ENCODE measurements around the gene ELSPBP1.
"Not testable (repeated sequence)": the region's sequence is repeated elsewhere in the genome, so short reads cannot be mapped to it uniquely, and the experiment has no call there.

Gene ELSPBP1

DNA sequence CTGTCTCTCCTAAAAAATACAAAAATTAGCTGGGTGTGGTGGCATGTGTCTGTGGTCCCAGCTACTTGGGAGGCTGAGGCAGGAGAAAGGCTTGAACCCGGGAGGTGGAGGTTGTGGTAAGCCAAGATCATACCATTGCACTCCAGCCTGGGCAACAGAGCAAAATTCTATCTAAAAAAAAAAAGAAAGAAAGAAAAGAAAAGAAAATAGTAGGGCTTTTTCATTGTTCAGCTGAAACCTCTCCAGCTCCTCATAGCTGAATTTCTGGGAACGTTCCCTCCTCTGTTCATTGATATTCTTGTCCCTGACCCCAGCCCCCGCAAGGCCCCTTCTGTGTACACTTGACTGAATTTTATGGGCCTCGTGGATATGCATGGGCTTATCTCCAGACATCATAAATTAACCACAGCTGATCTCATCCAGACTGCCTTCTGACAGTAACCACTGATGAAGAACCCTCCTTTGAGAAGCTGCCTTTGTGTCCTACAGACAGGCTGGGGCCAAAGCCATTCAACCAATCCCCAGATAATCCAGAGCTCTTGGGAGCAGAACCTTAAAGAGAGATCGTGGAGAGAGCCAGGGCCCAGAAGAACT is at the start of gene ELSPBP1:
Gene ELSPBP1, plus strand, starts transcription at position 424 of the 594 bp plus-strand sequence. CDS start 14,036 bp downstream, outside the sequence.
- no peak for DNase-seq

DNA sequence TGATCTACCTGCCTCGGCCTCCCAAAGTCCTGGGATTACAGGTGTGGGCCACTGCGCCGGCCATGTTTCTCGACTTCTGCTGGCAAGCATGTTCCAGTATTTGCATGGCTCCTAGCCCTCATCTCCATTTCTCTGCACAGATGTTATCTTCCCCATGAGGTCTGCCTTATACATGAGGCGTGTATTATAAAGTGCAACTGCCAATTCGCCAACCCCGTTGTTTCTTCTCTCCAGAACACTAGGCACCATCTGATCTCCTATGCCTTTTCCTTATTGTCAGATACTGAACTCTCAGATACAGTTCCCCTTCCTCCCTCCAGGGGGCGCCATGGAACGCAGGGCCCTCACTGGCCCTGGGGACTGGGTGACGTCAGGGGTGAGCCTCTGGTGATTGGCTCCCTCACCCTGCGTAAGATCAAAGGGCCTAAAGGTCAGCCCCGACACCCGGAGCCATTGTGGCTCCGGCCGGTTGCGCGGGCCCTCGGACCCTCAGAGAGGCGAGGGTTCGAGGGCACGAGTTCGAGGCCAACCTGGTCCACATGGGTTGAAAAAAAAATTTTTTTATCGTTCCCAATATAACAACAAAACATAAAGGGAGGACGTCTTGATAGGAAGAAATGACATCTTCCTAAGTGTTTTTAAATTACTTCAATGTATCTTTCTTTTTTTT is 44.4 kb upstream of the ELSPBP1 start:
- not testable (repeated sequence) for DNase-seq

GRCh38 chr19:47952132-47952531 is 42.3 kb upstream of the ELSPBP1 start:
- DNase-seq: not testable (repeated sequence)

GRCh38 chr19:47955936-47956335 is 38.5 kb upstream of the ELSPBP1 start:
- DNase-seq: not testable (repeated sequence)

GRCh38 chr19:47973529-47973928 is 20.9 kb upstream of the ELSPBP1 start:
- no peak for DNase-seq

DNA sequence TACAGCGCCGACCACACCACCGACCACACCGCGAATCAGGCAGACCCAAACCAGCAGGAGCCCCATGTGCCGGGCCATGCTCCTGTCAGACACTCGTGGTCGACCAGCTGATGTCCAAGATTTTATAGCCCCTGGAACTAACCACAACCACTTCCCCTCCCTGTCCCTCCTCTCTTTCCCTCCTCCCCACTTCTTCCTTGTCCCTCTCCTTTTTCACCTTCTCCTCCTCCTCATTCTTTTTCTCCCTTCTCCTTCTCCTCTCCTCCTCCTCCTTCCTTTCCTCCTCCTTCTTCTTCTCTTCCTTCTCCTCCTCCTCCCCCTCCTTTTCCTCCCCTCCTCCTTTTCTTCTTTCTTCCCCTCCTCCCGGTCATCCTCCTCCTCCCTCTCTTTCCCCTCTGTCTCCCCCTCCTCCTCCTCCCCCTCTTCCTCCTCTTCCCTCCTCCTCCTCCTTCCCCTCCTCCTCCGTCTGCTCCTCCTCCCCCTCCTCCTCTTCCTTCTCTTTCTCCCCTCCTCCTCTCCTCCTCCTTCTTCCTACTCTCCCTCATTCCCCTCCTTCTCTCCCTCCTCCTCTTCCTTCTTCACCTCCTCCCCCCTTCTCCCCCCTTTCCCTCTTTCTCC is 3.1 kb upstream of the ELSPBP1 start:
- DNase-seq: no peak

DNA sequence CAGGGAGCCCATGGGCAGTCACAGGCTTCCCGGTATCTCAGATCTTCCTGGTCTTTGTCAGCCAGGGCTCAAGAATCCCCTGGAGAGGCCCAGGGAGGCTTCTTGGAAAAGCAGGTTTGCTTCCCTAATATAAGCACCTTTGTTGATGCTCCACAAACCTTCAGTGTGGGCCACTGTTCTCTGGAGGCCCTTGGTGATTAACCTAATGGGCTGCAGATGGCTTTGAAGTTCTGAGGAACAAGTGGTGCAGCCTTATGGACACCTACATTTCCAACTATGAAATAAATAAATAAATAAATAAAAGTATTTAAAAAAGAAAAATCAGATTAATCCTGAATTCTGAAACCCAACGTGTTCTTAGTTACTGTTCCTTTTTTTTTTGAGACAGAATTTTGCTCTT is 2.4 kb upstream of the ELSPBP1 start, which contains the start of gene BSPH1:
Gene BSPH1, minus strand, starts transcription at position 101 of the 400 bp plus-strand sequence. Its CDS starts 89 bp downstream, at position 12.
- no peak for DNase-seq

GRCh38 chr19:47996230-47996727 is 1.8 kb downstream of the ELSPBP1 start:
- no peak for DNase-seq

DNA sequence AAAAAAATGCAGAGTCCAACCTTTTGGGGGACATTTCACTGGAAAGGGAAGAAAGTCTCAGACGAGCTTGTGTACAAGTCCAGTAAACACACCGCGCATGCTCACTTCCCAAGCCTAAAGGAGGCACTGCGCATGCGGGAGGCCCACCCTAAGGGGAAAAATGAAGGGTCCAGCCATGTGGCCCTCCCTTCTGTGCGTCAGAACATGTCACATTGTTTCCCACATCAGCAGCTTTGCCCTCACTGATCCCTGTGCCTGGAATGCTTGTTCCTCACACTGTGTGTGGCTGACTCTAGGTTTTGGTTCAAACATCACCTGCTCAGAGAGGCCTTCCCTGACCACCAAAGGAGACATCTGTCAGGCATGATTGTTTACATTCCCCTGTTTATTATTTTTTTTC is 4.4 kb downstream of the ELSPBP1 start:
- no peak for DNase-seq

DNA sequence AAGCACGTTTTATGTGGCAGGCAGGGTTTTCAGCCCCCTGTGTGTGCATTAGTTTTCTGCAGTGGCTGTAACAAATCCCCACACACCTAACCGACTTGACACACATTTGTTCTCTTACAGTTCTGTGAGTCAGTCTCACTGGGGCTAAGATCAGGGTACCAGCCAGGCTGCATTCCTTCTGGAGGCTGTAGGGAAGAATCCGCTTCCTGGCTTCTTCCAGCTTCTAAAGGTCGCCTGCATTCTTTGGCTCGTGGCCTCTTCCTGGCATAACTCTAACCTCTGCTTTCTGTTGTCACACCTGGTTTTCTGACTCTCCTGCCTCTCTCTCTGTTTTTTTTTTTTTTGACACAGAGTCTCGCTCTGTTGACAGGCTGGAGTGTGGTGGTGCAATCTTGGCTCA is 6.4 kb downstream of the ELSPBP1 start:
- no peak for DNase-seq

- no peak for DNase-seq
Measured at GRCh38 chr19:48004236-48004635, 9.8 kb downstream of the ELSPBP1 start.

DNA sequence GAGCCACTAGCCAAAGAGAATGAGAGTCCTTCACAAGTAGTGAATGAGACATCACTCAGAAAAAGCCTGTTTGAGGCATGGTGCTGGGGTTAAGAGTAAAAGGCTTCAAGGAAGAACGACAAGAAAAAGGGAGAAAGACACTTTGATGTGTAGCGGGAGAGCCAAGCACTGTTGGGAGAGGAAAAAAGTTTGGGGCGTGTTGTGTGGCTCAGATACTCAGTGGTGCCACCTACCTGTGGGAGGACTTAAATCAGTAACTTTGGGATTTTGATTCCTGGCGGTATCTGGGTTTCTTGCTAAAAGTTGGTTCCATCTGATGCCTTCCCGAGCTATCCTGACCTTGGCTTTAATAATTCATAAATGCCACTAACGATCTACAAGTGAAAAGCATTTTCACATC is 12.3 kb downstream of the ELSPBP1 start:
- no peak for DNase-seq

DNA sequence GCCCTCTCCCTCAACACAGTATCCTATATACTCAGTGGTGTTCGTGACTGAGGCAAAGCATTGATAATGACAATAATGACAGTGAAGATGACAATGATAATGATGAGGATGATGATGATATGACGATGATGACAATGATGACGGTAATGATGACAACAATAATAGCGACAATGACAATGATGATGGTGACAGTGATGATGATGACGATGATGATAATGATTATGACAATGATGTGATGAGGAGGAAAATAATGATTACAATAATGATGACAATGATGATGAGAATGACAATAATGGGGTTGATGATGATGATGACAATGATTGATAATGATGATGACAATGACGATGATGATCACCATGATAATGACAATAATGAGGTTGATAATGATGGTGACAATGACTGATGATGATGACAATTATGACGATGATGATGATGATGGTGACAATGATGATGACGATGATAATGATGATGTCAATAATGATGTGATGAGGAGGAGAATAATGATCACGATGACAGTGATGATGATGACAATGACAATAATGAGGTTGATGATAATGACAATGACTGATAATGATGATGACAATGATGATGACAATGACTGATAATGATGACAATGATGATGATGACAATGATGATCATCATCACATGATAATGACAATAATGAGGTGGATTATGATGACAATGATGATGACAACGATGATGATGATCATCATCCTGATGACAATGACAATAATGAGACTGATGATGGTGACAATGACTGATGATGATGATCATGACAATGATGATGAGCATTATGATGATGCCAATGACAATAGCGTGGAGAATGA is 16.7 kb downstream of the ELSPBP1 start:
- no peak for DNase-seq

GRCh38 chr19:48020686-48021085 is 26.3 kb downstream of the ELSPBP1 start:
- no peak for DNase-seq

- DNase-seq: no peak
Measured at GRCh38 chr19:48023011-48023410, 28.6 kb downstream of the ELSPBP1 start.

- no peak for DNase-seq
Measured at GRCh38 chr19:48023518-48023917, 29.1 kb downstream of the ELSPBP1 start.

DNA sequence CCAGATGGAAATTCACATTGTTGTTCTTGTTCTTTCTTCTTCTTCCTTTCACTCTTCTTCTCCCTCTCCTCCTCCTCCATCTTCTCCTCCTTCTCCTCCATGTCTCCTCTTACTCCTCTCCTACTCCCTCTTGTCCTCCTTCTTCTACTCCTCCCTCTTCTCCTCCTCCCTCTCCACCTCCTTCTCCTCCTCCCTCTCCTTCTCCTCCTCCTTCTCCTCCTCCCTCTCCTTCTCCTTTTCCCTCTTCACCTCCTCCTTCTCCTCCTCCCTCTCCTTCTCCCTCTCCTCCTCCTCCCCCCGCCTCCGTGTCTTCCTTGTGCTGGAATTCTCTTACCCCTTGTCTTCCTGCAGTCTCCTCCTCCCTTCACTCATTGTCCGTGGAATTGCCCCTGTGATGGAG is 31.0 kb downstream of the ELSPBP1 start:
- DNase-seq: no peak

DNA sequence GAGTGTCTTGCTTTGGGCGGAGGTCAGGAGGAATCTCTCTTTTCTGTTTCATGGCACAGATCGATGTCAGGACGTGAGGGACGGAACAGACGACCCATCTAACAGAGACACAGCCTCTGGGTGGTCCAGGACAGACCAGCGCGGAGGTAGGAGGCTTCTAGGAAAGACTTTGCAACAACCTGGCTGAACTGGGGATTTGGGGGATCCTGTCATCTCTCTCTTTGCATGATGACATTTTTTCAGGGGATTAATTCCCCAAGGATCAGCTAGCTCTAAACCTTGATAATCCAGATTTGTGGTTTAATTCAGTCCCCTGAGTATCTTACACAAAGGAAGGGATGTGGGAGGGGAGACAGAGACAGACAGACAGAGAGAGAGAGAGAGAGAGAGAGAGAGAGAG is 35.0 kb downstream of the ELSPBP1 start:
- no peak for DNase-seq

- no peak for DNase-seq
Measured at GRCh38 chr19:48030073-48030472, 35.6 kb downstream of the ELSPBP1 start.

GRCh38 chr19:48033604-48034003 is 39.2 kb downstream of the ELSPBP1 start:
- DNase-seq: no peak

DNA sequence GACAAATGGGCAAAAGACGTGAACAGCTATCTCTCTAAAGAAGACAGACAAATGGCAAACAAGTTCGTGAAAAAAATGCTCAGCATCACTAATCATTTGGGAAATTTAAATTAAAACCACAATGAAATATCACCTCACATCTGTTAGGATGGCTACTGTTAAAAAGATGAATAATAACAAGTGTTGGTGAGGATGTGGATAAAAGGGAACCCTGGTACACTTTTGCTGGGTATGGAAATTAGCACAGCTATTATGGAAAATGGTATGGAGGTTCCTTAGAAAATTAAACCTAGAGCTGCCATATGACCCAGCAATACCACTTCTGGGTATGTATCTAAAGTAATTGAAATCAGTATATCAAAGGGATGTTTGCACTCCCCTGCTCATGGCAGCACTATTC is 42.3 kb downstream of the ELSPBP1 start:
- no peak for DNase-seq

- no peak for DNase-seq
Measured at GRCh38 chr19:48041877-48042580, 47.6 kb downstream of the ELSPBP1 start.
